ENCODE measurements around the gene TRAF2. TPM values are rescaled to one million over a fixed set of nuclear protein-coding genes. Genes with fewer than 3 reads are reported as not detected.

TRAF2 gene
- total RNA-seq, 4 donors from 2014 or later: 5.0 to 10.8 (median 10.6) TPM

DNA sequence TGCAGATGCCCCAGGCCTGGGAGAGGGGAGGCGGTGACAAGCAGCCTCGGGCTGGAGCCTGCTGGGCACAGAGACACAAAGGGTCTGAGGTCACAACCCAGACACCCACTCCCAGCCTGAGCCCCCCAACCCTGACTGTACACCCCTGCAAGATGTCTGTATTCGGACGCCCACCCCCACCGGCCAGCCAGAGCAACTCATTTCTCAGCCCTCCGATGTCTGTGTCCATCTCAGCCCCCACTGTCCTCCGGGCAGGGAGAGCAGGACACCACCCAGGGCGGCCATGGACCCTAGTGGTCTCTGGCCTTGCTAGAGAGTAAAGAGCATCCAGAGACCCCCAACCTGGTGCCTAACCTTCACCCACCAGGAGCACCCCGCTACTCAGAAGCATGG lies 69.6 kb downstream of the TRAF2 start:
- no peaks in the 10 kb centered on the region for H3K36me3 ChIP-seq
- no peaks in the 10 kb centered on the region for H3K9me3 ChIP-seq
- DNase-seq (ENCODE audit: low spot score in 2 of 2): no peak
- TF ChIP-seq EP300 (IDR thresholded peaks at IDR 0.05): no peak
- TF ChIP-seq, protein P1, sequence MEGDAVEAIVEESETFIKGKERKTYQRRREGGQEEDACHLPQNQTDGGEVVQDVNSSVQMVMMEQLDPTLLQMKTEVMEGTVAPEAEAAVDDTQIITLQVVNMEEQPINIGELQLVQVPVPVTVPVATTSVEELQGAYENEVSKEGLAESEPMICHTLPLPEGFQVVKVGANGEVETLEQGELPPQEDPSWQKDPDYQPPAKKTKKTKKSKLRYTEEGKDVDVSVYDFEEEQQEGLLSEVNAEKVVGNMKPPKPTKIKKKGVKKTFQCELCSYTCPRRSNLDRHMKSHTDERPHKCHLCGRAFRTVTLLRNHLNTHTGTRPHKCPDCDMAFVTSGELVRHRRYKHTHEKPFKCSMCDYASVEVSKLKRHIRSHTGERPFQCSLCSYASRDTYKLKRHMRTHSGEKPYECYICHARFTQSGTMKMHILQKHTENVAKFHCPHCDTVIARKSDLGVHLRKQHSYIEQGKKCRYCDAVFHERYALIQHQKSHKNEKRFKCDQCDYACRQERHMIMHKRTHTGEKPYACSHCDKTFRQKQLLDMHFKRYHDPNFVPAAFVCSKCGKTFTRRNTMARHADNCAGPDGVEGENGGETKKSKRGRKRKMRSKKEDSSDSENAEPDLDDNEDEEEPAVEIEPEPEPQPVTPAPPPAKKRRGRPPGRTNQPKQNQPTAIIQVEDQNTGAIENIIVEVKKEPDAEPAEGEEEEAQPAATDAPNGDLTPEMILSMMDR (IDR thresholded peaks at IDR 0.05): no peak
- TF ChIP-seq POLR2A (IDR thresholded peaks at IDR 0.05): no peak
- WGBS, 2 donors: 87 to 95% methylated on average over 6 to 7 of the region's 9 CpGs
- H3K4me1 ChIP-seq: peaks cover 0 to 47% (median 17%) of the 10 kb centered on the region in 4 donors
- H3K4me3 ChIP-seq: no peak overlapping the region
- H3K27me3 ChIP-seq: no peaks in the 10 kb centered on the region
- no peak overlapping the region for H3K27ac ChIP-seq

GRCh38 chr9:136956604-136957003 lies 70.3 kb downstream of the TRAF2 start:
- 94 to 95% methylated on average over 4 of the region's 4 CpGs for WGBS, 2 donors
- Histone ChIP-seq H3K9me3 (no peaks in the 10 kb centered on the region), H3K27me3 (no peaks in the 10 kb centered on the region), H3K4me1 (peaks cover 0 to 48% (median 16%) of the 10 kb centered on the region in 4 donors), H3K36me3 (no peaks in the 10 kb centered on the region), H3K4me3 (no peak overlapping the region), H3K27ac (no peak overlapping the region)
- DNase-seq (ENCODE audit: low spot score in 2 of 2): no peak
- TF ChIP-seq EP300 (IDR thresholded peaks at IDR 0.05) (no peak), POLR2A (IDR thresholded peaks at IDR 0.05) (no peak)
- TF ChIP-seq, protein P1 (IDR thresholded peaks at IDR 0.05): no peak

- no peaks in the 10 kb centered on the region for H3K9me3 ChIP-seq
- no peak overlapping the region for H3K4me3 ChIP-seq
- H3K27me3 ChIP-seq: no peaks in the 10 kb centered on the region
- TF ChIP-seq POLR2A (IDR thresholded peaks at IDR 0.05): no peak
- TF ChIP-seq, protein P1 (IDR thresholded peaks at IDR 0.05): no peak
- no peak for TF ChIP-seq EP300 (IDR thresholded peaks at IDR 0.05)
- H3K27ac ChIP-seq: peak overlapping the region in 1 of 4 donors; percentile 88
- H3K4me1 ChIP-seq: peaks cover 0 to 47% (median 11%) of the 10 kb centered on the region in 4 donors
- 87 to 88% methylated on average over 1 of the region's 1 CpG for WGBS, 2 donors
- no peaks in the 10 kb centered on the region for H3K36me3 ChIP-seq
- no peak for DNase-seq (ENCODE audit: low spot score in 2 of 2)
Observed at GRCh38 chr9:136957461-136957860, 71.1 kb downstream of the TRAF2 start.

DNA sequence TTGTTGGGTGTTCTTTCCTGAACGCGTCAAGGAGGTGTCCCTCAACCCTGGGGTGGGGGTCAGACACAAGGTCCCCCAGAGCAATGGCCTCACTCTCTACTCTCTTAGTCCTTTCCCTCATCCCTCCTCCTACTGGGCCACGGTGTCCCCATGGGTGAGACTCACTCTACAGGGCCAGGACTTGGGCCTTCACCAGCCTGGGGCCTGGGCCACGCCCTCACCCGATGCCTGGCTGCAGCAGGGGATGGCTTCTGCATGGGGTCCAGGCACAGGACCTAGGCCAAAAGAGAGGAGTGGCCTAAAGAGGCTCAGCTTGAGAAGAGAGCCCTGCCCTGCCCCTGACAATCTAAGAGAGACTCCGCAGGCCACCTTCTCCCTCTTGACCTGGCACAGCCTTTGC lies 71.6 kb downstream of the TRAF2 start:
- peaks cover 0 to 46% (median 11%) of the 10 kb centered on the region in 4 donors for H3K4me1 ChIP-seq
- H3K36me3 ChIP-seq: no peaks in the 10 kb centered on the region
- TF ChIP-seq EP300 (IDR thresholded peaks at IDR 0.05) (no peak), POLR2A (IDR thresholded peaks at IDR 0.05) (no peak)
- TF ChIP-seq, protein P1 (IDR thresholded peaks at IDR 0.05): no peak
- no peaks in the 10 kb centered on the region for H3K27me3 ChIP-seq
- WGBS, 2 donors: 93% methylated on average over 6 of the region's 6 CpGs
- no peaks in the 10 kb centered on the region for H3K9me3 ChIP-seq
- H3K27ac ChIP-seq: peak overlapping the region in 2 of 4 donors; percentile 65 to 88
- H3K4me3 ChIP-seq: no peak overlapping the region
- no peak for DNase-seq (ENCODE audit: low spot score in 2 of 2)

GRCh38 chr9:136958473-136958872 lies 72.2 kb downstream of the TRAF2 start:
- DNase-seq (ENCODE audit: low spot score in 2 of 2): no peak
- H3K9me3 ChIP-seq: no peaks in the 10 kb centered on the region
- WGBS, 2 donors: 85 to 94% methylated on average over 7 of the region's 7 CpGs
- TF ChIP-seq EP300 (IDR thresholded peaks at IDR 0.05): no peak
- TF ChIP-seq, protein P1 (IDR thresholded peaks at IDR 0.05): no peak
- H3K4me1 ChIP-seq: peaks cover 0 to 51% (median 11%) of the 10 kb centered on the region in 4 donors
- no peaks in the 10 kb centered on the region for H3K36me3 ChIP-seq
- H3K27me3 ChIP-seq: no peaks in the 10 kb centered on the region
- peak overlapping the region in 3 of 4 donors; percentile 65 to 88 (median 85) for H3K27ac ChIP-seq
- no peak overlapping the region for H3K4me3 ChIP-seq

Measured in tibial nerve (tissue), 4 donors.